ENCODE measurements around the gene KRTAP4-3.
"Not testable (repeated sequence)": the region's sequence is repeated elsewhere in the genome, so short reads cannot be mapped to it uniquely, and the experiment has no call there.

KRTAP4-3 gene

DNA sequence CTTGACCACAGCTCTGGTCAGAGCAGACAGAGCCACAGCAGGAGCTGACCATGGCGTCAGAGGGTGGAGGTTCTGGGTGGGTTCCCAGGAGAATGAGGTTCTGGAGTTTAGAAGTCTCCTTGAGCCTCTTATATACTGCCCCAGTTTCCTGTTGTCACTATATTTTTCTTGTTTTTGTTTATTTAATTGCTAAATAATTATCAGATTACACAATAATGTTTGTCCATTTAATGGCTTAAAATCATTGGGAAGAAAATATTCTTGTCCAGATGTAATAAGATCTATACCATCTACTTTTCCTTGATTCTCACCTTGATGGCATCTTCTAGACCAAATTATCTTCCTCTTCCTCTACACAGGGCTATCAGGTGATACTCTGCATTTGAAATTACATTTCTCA, at the start of gene KRTAP4-3:
TSS of gene KRTAP4-3 (minus strand) at position 101 of the 400 bp plus-strand sequence. CDS start at position 52, 49 bp downstream.
- no peak for DNase-seq (ENCODE audit: low read depth in 2 of 2)

DNA sequence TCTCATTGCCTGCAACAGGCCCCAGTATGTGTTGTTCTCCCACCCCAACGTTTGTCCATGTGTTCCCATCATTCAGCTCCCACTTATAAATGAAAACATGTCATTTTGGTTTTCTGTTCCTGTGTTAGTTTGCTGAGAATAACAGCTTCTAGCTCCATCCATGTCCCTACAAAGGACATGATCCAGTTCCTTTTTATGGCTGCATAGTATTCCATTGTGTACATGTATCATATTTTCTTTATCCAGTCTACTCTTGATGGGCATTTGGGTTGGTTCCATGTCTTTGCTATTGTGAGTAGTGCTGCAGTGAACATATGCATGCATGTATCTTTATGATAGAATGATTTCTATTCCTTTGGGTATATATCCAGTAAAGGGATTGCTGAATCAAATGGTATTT, 47.7 kb upstream of the KRTAP4-3 start:
- DNase-seq (ENCODE audit: low read depth in 2 of 2) = no peak

DNA sequence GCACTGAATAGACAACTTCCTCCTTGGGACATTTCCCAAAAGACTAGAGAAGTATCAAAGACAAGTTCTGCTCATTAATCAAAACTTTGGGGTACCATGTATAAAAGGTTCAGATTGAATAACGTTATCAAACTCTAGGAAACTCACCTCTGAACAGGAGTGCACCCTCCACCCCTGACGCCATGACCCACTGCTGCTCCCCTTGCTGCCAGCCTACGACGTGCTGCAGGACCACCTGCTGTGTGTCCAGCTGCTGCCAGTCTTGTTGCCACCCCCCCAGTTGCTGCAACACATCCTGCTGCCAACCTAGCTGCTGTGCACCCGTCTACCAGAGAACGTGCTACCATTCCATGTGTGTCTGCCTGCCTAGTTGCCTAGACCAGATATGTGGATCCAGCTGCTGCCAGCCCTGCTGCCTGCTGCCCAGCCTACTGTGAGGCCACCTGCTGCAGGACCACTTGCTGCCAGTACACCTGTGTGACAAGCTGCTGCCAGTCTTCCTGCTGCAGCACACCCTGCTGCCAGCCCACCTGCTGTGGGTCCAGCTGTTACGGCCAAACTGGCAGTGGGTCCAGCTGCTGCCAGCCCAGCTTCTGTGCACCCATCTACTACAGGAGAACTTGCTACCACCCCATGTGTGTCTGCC, 44.6 kb upstream of the KRTAP4-3 start:
- no peak for DNase-seq (ENCODE audit: low read depth in 2 of 2)

DNA sequence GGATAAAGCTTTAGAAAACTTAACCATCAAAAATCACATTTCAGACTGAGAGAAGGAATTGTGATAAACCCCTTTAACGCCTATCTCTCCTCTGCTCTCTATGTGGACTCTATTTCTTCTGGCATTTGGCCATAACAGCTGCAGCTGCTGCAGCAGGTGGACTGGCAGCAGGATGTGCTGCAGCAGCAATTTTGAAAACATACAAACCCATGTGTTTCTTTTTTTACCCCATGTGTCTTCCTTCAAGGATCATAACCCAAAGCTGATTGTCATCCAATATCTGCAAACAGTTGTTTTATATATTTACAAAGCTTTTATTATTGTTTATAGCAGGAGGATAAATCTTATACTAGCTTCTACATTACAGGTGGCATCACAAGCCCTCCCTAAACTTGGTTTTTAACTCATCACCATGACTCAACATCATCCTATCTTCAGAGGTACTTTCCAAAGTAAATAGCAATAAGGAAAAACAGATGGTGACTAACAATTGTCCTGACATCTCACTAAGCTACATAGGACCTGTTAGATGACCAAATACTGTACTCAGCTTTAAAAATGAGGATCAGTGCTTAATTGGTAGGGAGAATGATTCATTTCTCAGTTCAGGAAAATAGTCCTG, 43.9 kb upstream of the KRTAP4-3 start:
- DNase-seq (ENCODE audit: low read depth in 2 of 2) = no peak

GRCh38 chr17:41199421-41200078, 31.5 kb upstream of the KRTAP4-3 start:
- no peak for DNase-seq (ENCODE audit: low read depth in 2 of 2)

DNA sequence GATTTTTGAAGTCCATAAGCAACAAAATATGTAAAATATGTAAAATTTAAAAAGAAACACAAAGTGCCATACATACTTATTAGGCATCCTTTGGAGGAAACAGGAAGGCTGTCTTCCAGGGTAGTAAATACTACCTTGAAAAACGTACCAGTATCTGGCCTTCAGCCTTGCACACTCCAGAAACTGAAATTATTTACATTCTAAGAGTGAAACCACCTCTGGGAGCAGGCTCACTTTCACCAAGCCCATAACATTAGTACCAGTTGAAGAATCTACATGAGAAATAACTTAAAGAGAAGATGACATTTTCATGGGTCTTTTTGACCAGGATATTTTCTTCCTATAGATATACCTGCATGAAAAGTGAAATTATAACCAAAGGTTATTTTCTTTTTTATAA, 28.0 kb upstream of the KRTAP4-3 start:
- DNase-seq (ENCODE audit: low read depth in 2 of 2) = no peak

DNA sequence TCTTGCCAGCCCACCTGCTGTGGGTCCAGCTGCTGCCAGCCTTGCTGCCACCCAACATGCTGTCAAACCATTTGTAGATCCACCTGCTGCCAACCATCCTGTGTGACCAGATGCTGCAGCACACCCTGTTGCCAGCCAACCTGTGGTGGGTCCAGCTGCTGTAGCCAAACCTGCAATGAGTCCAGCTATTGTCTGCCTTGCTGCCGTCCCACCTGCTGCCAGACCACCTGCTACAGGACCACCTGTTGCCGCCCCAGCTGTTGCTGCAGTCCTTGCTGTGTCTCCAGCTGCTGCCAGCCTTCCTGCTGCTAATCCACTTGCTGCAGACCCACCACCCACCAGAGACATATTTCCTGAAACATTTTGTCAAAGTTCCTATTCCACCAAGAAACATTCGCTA, 22.3 kb upstream of the KRTAP4-3 start:
- DNase-seq (ENCODE audit: low read depth in 2 of 2) = no peak

DNA sequence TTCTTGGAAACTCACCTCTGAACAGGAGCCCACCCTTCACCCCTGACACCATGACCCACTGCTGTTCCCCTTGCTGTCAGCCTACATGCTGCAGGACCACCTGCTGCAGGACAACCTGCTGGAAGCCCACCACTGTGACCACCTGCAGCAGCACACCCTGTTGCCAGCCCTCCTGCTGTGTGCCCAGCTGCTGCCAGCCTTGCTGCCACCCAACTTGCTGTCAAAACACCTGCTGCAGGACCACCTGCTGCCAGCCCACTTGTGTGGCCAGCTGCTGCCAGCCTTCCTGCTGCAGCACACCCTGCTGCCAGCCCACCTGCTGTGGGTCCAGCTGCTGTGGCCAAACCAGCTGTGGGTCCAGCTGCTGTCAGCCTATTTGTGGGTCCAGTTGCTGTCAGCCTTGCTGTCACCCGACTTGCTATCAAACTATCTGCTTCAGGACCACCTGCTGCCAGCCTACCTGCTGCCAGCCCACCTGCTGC, 21.9 kb upstream of the KRTAP4-3 start, which contains the start of gene KRTAP9-1:
TSS of gene KRTAP9-1 (plus strand) at position 51 of the 482 bp plus-strand sequence. CDS start at position 51, 0 bp downstream.
- DNase-seq (ENCODE audit: low read depth in 2 of 2) = not testable (repeated sequence)

DNA sequence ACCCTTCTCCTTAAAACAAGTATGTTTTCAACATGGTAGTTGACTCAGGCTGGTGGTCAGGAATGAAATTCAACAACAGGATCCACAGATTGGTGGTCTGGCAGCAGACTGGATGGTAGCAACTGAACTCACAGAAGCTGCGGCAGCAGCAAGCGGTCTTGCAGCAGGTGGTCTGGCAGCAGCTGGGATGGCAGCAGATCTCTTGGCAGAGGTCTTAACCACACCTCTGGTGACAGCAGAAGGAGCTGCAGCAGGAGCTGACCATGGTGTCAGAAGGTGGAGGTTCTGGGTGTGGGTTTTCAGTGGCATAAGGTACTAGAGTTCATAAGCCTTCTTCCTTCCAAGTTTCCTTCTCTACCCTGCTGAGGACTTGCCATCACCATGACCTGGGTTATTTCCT, 18.9 kb upstream of the KRTAP4-3 start:
- no peak for DNase-seq (ENCODE audit: low read depth in 2 of 2)

DNA sequence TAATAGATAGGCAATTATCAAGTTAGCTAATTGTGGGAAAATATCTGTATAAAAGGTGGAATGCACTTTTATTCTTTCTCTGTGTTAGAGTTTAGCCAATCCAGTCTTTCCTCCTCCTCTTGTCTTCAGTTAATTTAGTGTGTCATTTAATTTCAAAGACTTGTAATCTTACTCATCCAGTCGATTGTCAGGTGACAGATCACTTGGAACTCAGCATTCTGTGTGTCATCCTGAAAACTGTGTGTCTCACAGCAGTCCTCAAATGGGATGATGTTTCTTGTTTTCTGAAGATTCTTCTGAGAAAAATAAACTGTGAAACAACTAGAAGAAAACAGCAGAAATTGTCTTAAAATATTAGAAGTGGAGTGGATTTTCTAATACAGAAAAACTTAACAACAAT, 17.0 kb upstream of the KRTAP4-3 start:
- no peak for DNase-seq (ENCODE audit: low read depth in 2 of 2)

- DNase-seq (ENCODE audit: low read depth in 2 of 2) = no peak
Observed at GRCh38 chr17:41184480-41184961, 16.5 kb upstream of the KRTAP4-3 start, which contains the start of gene KRTAP4-1. Gene KRTAP4-1 (minus strand): TSS chr17:41184911. CDS start chr17:41184854, 57 bp downstream.

GRCh38 chr17:41178843-41179616, 11.0 kb upstream of the KRTAP4-3 start:
- no peak for DNase-seq (ENCODE audit: low read depth in 2 of 2)

DNA sequence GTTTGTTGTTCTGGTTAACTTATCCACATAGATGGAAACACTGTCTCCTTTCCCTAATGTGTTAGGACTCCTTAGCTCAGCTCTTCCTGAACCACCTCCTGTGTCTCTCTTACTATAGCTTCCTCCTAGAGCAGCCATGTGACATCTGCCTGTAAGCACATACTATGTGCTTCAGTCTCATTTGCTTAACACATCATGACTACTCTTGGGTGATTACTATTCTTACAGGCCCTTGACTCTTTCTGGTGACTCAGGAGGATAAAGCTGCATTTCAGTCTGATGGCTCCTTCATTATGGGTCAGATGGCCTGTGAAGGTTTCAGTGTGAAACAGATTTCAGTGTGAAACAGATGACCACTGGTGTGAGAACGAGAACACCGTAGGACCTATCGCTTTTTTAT, 10.3 kb upstream of the KRTAP4-3 start:
- DNase-seq (ENCODE audit: low read depth in 2 of 2) = no peak

GRCh38 chr17:41177727-41178271, 9.8 kb upstream of the KRTAP4-3 start, which contains the start of gene KRTAP4-2:
Gene KRTAP4-2 (minus strand): TSS chr17:41178221. CDS start chr17:41178164, 57 bp downstream.
- no peak for DNase-seq (ENCODE audit: low read depth in 2 of 2)

DNA sequence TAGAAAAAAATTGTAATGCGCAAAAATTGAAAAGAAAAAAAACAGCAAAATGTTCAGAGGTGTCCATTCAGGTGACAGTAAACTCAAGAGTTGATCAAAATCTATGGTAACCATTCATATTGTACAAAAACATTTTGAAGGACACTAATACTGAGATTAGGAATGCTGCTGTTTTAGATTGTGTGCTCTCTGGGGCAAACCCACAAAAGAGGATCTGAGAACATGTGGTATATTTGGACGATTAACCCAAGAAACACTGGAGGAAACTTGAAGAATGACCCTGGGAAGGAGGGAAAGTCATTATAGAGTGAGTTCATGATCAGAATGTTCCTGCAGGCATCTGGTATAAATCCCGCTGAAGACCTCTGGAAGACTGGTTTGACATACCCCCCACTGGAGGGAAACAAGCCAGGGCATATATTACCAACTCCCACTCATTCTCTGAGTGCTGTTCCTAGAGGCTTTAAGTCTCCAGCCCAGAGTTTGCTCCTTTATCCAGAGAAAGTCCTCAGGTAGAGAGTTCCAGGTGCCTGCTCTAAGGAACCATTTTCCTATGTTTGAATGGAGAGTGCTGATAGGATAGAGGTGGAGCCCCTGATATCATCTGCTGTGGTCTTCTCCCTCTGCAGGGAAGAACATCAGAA, 8.8 kb upstream of the KRTAP4-3 start:
- no peak for DNase-seq (ENCODE audit: low read depth in 2 of 2)

- DNase-seq (ENCODE audit: low read depth in 2 of 2) = no peak
Observed at GRCh38 chr17:41171886-41172285, 3.9 kb upstream of the KRTAP4-3 start.

DNA sequence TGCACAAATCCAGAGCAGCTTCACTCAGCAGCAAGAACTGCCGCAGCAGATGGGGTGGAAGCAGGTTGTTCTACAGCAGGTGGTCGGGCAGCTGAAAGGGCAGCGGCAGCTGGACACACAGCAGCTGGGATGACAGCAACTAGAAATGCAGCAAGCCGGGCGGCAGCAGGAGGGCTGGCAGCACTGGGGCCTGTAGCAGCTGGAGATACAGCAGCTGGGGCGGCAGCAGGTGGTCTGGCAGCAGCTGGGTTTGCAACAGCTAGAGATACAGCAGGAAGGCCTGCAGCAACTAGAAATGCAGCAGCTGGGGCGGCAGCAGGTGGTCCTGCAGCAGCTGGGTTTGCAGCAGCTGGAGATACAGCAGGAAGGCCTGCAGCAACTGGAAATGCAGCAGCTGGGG, 460 bp downstream of the KRTAP4-3 start:
- no peak for DNase-seq (ENCODE audit: low read depth in 2 of 2)

GRCh38 chr17:41163828-41164227, 4.2 kb downstream of the KRTAP4-3 start:
- DNase-seq (ENCODE audit: low read depth in 2 of 2) = no peak

DNA sequence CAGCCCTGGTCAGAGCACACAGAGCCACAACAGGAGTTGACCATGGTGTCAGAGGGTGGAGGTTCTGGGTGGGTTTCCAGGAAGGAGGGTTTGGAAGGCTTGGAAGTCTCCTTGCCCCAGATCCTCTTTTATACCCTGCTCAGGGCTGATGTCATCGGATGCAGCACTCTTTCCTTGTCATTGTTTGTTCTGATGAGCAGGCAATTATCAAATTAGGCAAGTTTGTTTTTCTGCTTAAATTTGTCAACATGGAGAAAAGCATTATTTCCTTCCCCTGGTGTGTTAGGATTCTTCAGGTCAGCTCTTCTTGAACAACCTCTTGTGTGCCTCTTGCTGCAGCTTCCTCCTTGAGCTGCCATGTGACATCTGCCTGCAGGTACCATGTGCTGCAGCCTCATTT, 7.4 kb downstream of the KRTAP4-3 start, which contains the start of gene KRTAP4-4:
TSS of gene KRTAP4-4 (minus strand) at position 101 of the 400 bp plus-strand sequence. CDS start at position 44, 57 bp downstream.
- no peak for DNase-seq (ENCODE audit: low read depth in 2 of 2)

- not testable (repeated sequence) for DNase-seq (ENCODE audit: low read depth in 2 of 2)
Observed at GRCh38 chr17:41160190-41160589, 7.8 kb downstream of the KRTAP4-3 start.

DNA sequence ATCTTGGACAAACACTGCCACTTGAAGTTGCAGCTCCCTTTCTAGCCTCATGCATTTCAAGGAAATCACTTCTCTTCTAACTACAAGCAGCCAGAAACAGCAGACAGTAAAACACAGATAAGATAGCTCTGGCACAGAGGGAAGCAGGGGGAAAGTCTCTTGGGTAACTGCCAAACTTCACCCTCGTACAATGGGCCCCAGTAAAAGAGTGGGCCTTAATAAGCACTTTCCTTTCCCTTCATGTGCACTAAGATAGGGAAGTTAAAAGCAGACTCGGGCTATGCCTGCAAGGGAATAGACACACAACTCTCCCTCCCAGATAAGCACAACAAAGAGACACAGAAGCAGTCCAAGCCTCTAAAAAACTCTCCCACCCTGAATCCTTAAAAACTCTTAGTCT, 14.2 kb downstream of the KRTAP4-3 start:
- DNase-seq (ENCODE audit: low read depth in 2 of 2) = no peak
